ENCODE measurements around the gene BICD1.
"Not testable (repeated sequence)": the region's sequence is repeated elsewhere in the genome, so short reads cannot be mapped to it uniquely, and the experiment has no call there.

The BICD1 gene

DNA sequence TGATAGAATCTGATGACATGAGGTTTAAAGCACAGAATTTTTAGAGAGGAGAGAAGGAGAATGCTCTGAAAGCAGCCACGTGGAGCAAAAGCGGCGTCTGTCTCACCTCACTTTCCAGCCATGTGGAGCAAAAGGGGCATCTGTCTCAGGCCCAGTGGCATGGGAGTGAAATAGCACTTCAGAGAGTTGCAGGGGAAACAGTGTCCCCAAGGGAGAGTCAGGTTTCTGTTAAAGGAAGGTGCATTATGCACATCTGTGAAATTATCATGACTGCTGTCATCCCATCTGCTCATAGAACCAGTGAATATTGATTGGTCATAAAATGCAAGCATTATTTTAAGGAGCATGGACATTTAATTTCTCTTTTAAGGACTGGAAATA is 124.0 kb downstream of the BICD1 start:
- no peak for TF ChIP-seq POLR2A (IDR thresholded peaks at IDR 0.05; ENCODE audit: low read depth, low read length)
- TF ChIP-seq POLR2AphosphoS5 (IDR thresholded peaks at IDR 0.05; ENCODE audit: low read depth, low read length): no peak
- FAIRE-seq (no peak), DNase-seq (ENCODE audit: insufficient read length) (no peak)

- FAIRE-seq; DNase-seq (ENCODE audit: insufficient read length): not testable (repeated sequence)
These were observed 124.7 kb downstream of the BICD1 start for GRCh38 chr12:32231361-32231760.

GRCh38 chr12:32233568-32233967 is 126.9 kb downstream of the BICD1 start:
- FAIRE-seq: no peak

DNA sequence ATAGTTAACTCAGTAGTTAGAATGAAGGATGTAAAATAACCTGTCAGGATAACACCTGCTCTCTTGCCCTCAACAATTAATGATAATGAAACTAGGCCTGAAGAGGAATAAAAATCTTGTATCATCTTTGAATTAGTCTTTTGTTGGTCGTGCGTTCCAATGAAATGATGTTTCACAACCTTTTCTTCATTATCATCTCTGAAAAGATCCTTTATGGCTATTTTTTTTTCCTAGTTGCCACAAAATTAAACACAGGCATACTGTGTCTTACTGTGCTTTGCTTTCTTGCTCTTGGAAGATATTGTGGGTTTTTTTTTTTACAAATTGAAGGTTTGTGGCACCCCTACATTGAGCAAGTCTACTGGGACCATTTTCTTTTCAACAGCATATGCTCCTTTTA is 128.6 kb downstream of the BICD1 start:
- DNase-seq (ENCODE audit: insufficient read length) (no peak), FAIRE-seq (no peak)
- TF ChIP-seq POLR2A (IDR thresholded peaks at IDR 0.05; ENCODE audit: low read depth, low read length) (no peak), POLR2AphosphoS5 (IDR thresholded peaks at IDR 0.05; ENCODE audit: low read depth, low read length) (no peak), TAF1 (IDR thresholded peaks at IDR 0.05; ENCODE audit: borderline replicate concordance, low read depth, low read length) (no peak)

More at GRCh38 chr12:32233568-32233967, 126.9 kb downstream of the BICD1 start:
- no peak for DNase-seq (ENCODE audit: insufficient read length)
- TF ChIP-seq POLR2AphosphoS5 (IDR thresholded peaks at IDR 0.05; ENCODE audit: low read depth, low read length) (no peak), TAF1 (IDR thresholded peaks at IDR 0.05; ENCODE audit: borderline replicate concordance, low read depth, low read length) (no peak), POLR2A (IDR thresholded peaks at IDR 0.05; ENCODE audit: low read depth, low read length) (no peak)

DNA sequence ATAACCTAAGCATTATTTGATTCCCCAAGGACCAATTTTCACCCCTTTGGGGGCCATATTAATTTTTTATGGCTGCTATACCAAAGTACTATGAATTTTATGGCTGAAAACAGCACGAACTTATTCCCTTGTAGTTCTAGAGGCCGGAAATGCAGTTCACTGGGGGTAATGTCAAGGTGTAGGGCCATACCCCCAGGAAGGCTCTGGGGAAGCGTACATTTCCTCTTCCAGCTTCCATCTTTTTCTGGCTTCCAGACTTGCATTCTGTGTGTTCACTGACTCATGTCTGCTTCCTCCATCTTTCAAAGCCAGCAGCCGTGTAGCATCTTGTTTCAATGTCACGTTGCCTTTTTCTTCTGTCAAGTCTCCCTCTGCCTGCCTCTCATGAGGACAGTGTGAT is 133.5 kb downstream of the BICD1 start:
- TF ChIP-seq POLR2A (IDR thresholded peaks at IDR 0.05; ENCODE audit: low read depth, low read length) (no peak), TAF1 (IDR thresholded peaks at IDR 0.05; ENCODE audit: borderline replicate concordance, low read depth, low read length) (no peak), POLR2AphosphoS5 (IDR thresholded peaks at IDR 0.05; ENCODE audit: low read depth, low read length) (no peak)
- DNase-seq (ENCODE audit: insufficient read length) (no peak), FAIRE-seq (no peak)

- TF ChIP-seq POLR2AphosphoS5 (IDR thresholded peaks at IDR 0.05; ENCODE audit: low read depth, low read length) (no peak), POLR2A (IDR thresholded peaks at IDR 0.05; ENCODE audit: low read depth, low read length) (no peak), TAF1 (IDR thresholded peaks at IDR 0.05; ENCODE audit: borderline replicate concordance, low read depth, low read length) (no peak)
- DNase-seq (ENCODE audit: insufficient read length) (no peak), FAIRE-seq (no peak)
These were observed 134.2 kb downstream of the BICD1 start for GRCh38 chr12:32240831-32241230.

GRCh38 chr12:32242641-32243040 is 136.0 kb downstream of the BICD1 start:
- TF ChIP-seq POLR2A (IDR thresholded peaks at IDR 0.05; ENCODE audit: low read depth, low read length): no peak
- TF ChIP-seq TAF1 (IDR thresholded peaks at IDR 0.05; ENCODE audit: borderline replicate concordance, low read depth, low read length): no peak
- TF ChIP-seq POLR2AphosphoS5 (IDR thresholded peaks at IDR 0.05; ENCODE audit: low read depth, low read length): no peak
- FAIRE-seq (no peak), DNase-seq (ENCODE audit: insufficient read length) (no peak)

- no peak for DNase-seq (ENCODE audit: insufficient read length)
- FAIRE-seq: no peak
- TF ChIP-seq POLR2A (IDR thresholded peaks at IDR 0.05; ENCODE audit: low read depth, low read length) (no peak), POLR2AphosphoS5 (IDR thresholded peaks at IDR 0.05; ENCODE audit: low read depth, low read length) (no peak), TAF1 (IDR thresholded peaks at IDR 0.05; ENCODE audit: borderline replicate concordance, low read depth, low read length) (no peak)
These were observed 141.9 kb downstream of the BICD1 start for GRCh38 chr12:32248441-32249140.

GRCh38 chr12:32249777-32250176 is 143.1 kb downstream of the BICD1 start:
- no peak for DNase-seq (ENCODE audit: insufficient read length)
- TF ChIP-seq TAF1 (IDR thresholded peaks at IDR 0.05; ENCODE audit: borderline replicate concordance, low read depth, low read length): no peak
- TF ChIP-seq POLR2AphosphoS5 (IDR thresholded peaks at IDR 0.05; ENCODE audit: low read depth, low read length): no peak
- TF ChIP-seq POLR2A (IDR thresholded peaks at IDR 0.05; ENCODE audit: low read depth, low read length): no peak
- FAIRE-seq: no peak

DNA sequence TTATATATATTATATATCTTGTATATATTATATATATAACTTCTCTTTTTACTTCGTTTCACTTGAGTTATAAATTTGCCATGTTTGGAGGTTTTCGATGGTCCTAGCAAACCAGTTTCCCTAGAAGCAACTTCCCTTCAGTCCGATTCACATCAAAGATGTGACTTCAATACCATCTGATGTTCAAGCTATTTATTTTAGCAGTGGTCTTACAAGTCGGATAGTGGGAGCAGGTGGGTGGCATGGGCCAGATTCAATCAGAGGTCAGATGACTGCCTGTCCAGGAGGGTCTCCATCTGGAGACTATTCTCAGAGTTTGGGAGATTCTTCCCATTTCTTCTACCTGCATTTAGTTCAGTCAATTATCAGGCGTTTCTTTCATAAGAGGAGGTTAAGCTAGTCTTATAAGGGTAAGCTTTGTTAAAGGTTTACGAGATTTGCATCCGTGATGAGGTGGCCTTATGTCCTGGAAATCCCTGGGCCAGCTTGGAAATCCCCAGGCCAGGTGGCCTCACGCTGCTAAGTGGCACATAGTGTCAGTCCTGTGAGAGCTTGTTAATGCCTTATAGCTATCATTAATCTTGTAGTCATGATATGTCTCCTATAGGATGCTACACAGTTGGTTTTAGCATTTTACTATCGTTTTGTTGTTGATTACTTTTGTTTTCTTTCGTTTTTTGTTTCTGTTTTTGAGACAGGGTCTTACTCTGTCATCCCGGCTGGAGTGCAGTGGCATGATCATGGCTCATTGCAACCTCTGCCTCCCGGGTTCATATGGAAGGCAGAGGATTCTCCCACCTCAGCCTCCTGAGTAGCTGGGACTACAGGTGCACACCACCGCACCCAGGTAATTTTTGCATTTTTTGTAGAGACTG is 145.8 kb downstream of the BICD1 start:
- DNase-seq (ENCODE audit: insufficient read length) (no peak), FAIRE-seq (peak; percentile 95)
- TF ChIP-seq POLR2AphosphoS5 (IDR thresholded peaks at IDR 0.05; ENCODE audit: low read depth, low read length) (peak; percentile 61; the same call in 1 of the 2 replicates), POLR2A (IDR thresholded peaks at IDR 0.05; ENCODE audit: low read depth, low read length) (no peak)

DNA sequence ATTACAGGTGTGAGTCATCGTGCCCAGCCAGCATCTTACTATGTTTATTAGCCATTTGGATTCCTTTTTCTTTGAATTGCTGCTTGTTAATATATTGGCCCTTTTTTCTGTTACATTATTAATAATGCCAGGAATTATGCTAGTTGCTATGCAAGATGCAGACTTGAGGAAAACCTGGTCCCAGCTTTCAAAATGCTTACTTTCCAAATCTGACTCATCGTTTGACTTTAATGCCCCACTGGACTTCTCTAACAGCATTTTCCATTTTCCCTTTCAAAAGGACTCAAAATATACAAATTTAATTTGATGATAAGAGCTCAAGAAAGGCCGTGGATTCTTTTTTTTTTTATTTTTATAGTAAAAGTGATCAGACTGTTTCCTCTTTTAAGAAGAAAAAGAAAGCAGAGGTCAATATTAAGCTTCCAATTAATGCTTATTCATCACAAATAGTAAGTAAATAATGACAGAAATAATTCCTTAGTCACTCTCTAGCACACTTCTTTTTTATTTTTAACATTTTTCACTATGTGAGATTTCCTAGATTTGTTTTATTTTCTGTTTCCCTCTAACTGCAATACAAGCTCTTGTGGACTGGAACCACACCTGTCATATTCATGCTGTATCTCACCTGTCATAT is 146.6 kb downstream of the BICD1 start:
- FAIRE-seq: no peak
- TF ChIP-seq POLR2AphosphoS5 (IDR thresholded peaks at IDR 0.05; ENCODE audit: low read depth, low read length): no peak
- no peak for TF ChIP-seq POLR2A (IDR thresholded peaks at IDR 0.05; ENCODE audit: low read depth, low read length)
- TF ChIP-seq TAF1 (IDR thresholded peaks at IDR 0.05; ENCODE audit: borderline replicate concordance, low read depth, low read length): no peak
- no peak for DNase-seq (ENCODE audit: insufficient read length)

Measured in GM12892 (cell line).